Fibroblast of lung (primary cell): Measurements from ENCODE around the gene FLNB. TPM values are rescaled to one million over a fixed set of nuclear protein-coding genes. Genes with fewer than 3 reads are reported as not detected.

Experiments
- DNase-seq, 2 donors: peaks; one replicate each; pipeline versions ENCODE4 v3.0.0 to v3.0.0-alpha.2; 2010; ENCODE audit warnings: low read depth in 2 of 2
- H2AFZ ChIP-seq: 2 replicates; pipeline ENCODE4 v1.5.1; 2012; ENCODE audit warnings: low read length, control low read depth, inconsistent platforms
- H3K27ac ChIP-seq: 2 replicates; pipeline ENCODE4 v1.5.1; 2011; ENCODE audit warnings: low read length, control low read depth; ENCODE audit not compliant: insufficient read depth
- H3K27me3 ChIP-seq: 2 replicates; pipeline ENCODE4 v1.5.1; 2011; ENCODE audit warnings: mild to moderate bottlenecking, low read length; ENCODE audit not compliant: control insufficient read depth, insufficient read depth
- H3K36me3 ChIP-seq: 2 replicates; pipeline ENCODE4 v1.5.1; 2011; ENCODE audit warnings: low read length; ENCODE audit not compliant: control insufficient read depth, insufficient read depth
- H3K4me1 ChIP-seq: 2 replicates; pipeline ENCODE4 v1.5.1; 2011; ENCODE audit warnings: low read length; ENCODE audit not compliant: control insufficient read depth, insufficient read depth; ENCODE audit errors: extremely low read depth
- H3K4me2 ChIP-seq: 2 replicates; pipeline ENCODE4 v1.5.1; 2011; ENCODE audit warnings: low read length, control low read depth; ENCODE audit not compliant: insufficient read depth; ENCODE audit errors: extremely low read depth
- H3K4me3 ChIP-seq, 4 experiments: fragments of 200-600 bp in 1 of 4; sonication (generic) in 1 of 4; replicated peaks in 1 of 4; 2 replicates each; pipeline ENCODE4 v1.5.1; 2011 to 2016; ENCODE audit warnings: low read length in 4 of 4, low read depth in 3 of 4, mild to moderate bottlenecking in 3 of 4, control low read depth in 2 of 4, inconsistent platforms in 1 of 4, mixed read lengths in 1 of 4; ENCODE audit not compliant: insufficient read depth in 1 of 4; ENCODE audit errors: control extremely low read depth in 1 of 4
- H3K79me2 ChIP-seq: 2 replicates; pipeline ENCODE4 v1.5.1; 2012; ENCODE audit warnings: mild to moderate bottlenecking, low read length, inconsistent platforms; ENCODE audit not compliant: control insufficient read depth, insufficient read depth
- H3K9ac ChIP-seq: 2 replicates; pipeline ENCODE4 v1.5.1; 2011; ENCODE audit warnings: mild to moderate bottlenecking, low read length, control low read depth; ENCODE audit not compliant: insufficient read depth
- H3K9me3 ChIP-seq: 2 replicates; pipeline ENCODE4 v1.5.1; 2012; ENCODE audit warnings: low read depth, low read length; ENCODE audit not compliant: control insufficient read depth, insufficient read depth
- H4K20me1 ChIP-seq: 2 replicates; pipeline ENCODE4 v1.5.1; 2011; ENCODE audit warnings: low read length; ENCODE audit not compliant: control insufficient read depth, insufficient read depth; ENCODE audit errors: extremely low read depth
- CTCF ChIP-seq, 2 donors: IDR thresholded peaks in 1 of 2; conservative IDR thresholded peaks in 1 of 2; 1 replicate in 1 of 2; 2 replicates in 1 of 2; pipeline ENCODE4 v1.5.1; 2011 to 2012; ENCODE audit warnings: low read length in 2 of 2, control low read depth in 1 of 2, inconsistent platforms in 1 of 2, low read depth in 1 of 2, mild to moderate bottlenecking in 1 of 2
- EZH2 ChIP-seq: IDR thresholded peaks from 2 replicates; pipeline ENCODE4 v1.5.1; 2012; ENCODE audit warnings: low read length, control low read depth, mild to moderate bottlenecking; ENCODE audit errors: missing control alignments
- polyA plus RNA-seq, 2 donors: library from polyadenylated mRNA; depleted of rRNA in 1 of 2; stranded (reverse) in 1 of 2; unstranded in 1 of 2; fragments of >200 nt; gene quantifications; 2 replicates each; pipeline ENCODE4 v1.2.1, GENCODE V29; 2011 to 2012; ENCODE audit warnings: missing spikeins in 1 of 2
- total RNA-seq: library from RNA; depleted of rRNA; stranded (reverse); fragments of >200 nt; gene quantifications from 2 replicates; pipeline ENCODE4 v1.2.1, GENCODE V29; 2014

Gene FLNB
- total and polyA plus RNA-seq, 2 donors (not counting 1 experiment from before 2014, with no cell fraction given), result 81.7 to 105 TPM

- peak; percentile 91 to 99 for DNase-seq
- peaks cover 15% of the 10 kb centered on the region for H3K4me1 ChIP-seq
- no peak overlapping the region for H3K4me2 ChIP-seq
- no peaks in the 10 kb centered on the region for H3K9me3 ChIP-seq
- no peak overlapping the region for H3K4me3 ChIP-seq
- peak overlapping the region; percentile 11 for H3K9ac ChIP-seq
- H3K27me3 ChIP-seq, result no peaks in the 10 kb centered on the region
- H3K27ac ChIP-seq, result peak overlapping the region; percentile 75
- no peaks in the 10 kb centered on the region for H4K20me1 ChIP-seq
- TF ChIP-seq CTCF (conservative IDR thresholded peaks at IDR 0.05 in 1 of 2, IDR thresholded peaks at IDR 0.05 in 1 of 2; ENCODE audit: low read depth in 1 of 2, low read length in 2 of 2), result no peak
- no peak for TF ChIP-seq EZH2
- no peak overlapping the region for H2AFZ ChIP-seq
- no peaks in the 10 kb centered on the region for H3K79me2 ChIP-seq
- no peaks in the 10 kb centered on the region for H3K36me3 ChIP-seq
Observed at GRCh38 chr3:57974796-57975388, 33.3 kb upstream of the FLNB start.

GRCh38 chr3:57977818-57978235 lies 30.4 kb upstream of the FLNB start:
- no peak for DNase-seq
- H3K27me3 ChIP-seq, result no peaks in the 10 kb centered on the region
- no peaks in the 10 kb centered on the region for H3K9me3 ChIP-seq
- H3K36me3 ChIP-seq, result no peaks in the 10 kb centered on the region
- no peak overlapping the region for H3K27ac ChIP-seq
- TF ChIP-seq CTCF (conservative IDR thresholded peaks at IDR 0.05 in 1 of 2, IDR thresholded peaks at IDR 0.05 in 1 of 2; ENCODE audit: low read depth in 1 of 2, low read length in 2 of 2), result no peak
- TF ChIP-seq EZH2, result no peak
- peaks cover 10% of the 10 kb centered on the region for H3K4me1 ChIP-seq
- no peaks in the 10 kb centered on the region for H4K20me1 ChIP-seq
- no peak overlapping the region for H3K9ac ChIP-seq
- H3K4me2 ChIP-seq, result no peak overlapping the region
- H2AFZ ChIP-seq, result no peak overlapping the region
- no peak overlapping the region for H3K4me3 ChIP-seq
- no peaks in the 10 kb centered on the region for H3K79me2 ChIP-seq

- H4K20me1 ChIP-seq, result no peaks in the 10 kb centered on the region
- no peak overlapping the region for H3K27ac ChIP-seq
- DNase-seq, result no peak
- H3K79me2 ChIP-seq, result no peaks in the 10 kb centered on the region
- H3K4me2 ChIP-seq, result no peak overlapping the region
- TF ChIP-seq EZH2, result no peak
- no peak for TF ChIP-seq CTCF (conservative IDR thresholded peaks at IDR 0.05 in 1 of 2, IDR thresholded peaks at IDR 0.05 in 1 of 2; ENCODE audit: low read depth in 1 of 2, low read length in 2 of 2)
- H3K9me3 ChIP-seq, result no peaks in the 10 kb centered on the region
- H3K36me3 ChIP-seq, result no peaks in the 10 kb centered on the region
- peak overlapping the region; percentile 5 for H2AFZ ChIP-seq
- no peaks in the 10 kb centered on the region for H3K27me3 ChIP-seq
- H3K4me1 ChIP-seq, result peaks cover 12% of the 10 kb centered on the region
- H3K4me3 ChIP-seq, result no peak overlapping the region
- H3K9ac ChIP-seq, result no peak overlapping the region
Observed at GRCh38 chr3:57978316-57978715, 29.9 kb upstream of the FLNB start.
